ENCODE measurements around the gene CAMTA1.

Gene CAMTA1

GRCh38 chr1:7516929-7517328 is 731.7 kb downstream of the CAMTA1 start:
- no peak for DNase-seq

GRCh38 chr1:7517611-7518330 is 732.5 kb downstream of the CAMTA1 start:
- no peak for DNase-seq

DNA sequence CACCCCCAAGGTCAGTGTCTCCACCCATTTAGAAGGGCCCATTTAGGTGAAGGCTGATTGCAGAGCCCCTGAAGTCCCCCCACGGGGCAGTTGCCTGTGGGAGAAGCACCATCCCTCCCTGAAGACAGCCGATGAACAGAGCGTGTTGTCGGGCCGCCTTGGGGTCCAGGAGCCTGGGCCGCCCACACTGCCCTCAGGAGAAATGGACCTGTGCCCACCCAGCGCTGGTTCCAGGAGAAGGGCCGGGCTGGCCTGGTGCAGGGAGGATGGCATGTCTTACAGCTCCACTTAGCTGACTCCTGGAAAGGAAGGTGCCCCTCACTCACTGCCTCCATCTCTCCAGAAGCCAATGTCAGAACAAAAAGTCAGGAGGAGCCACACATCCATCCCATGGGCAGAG is 733.2 kb downstream of the CAMTA1 start:
- DNase-seq = no peak

DNA sequence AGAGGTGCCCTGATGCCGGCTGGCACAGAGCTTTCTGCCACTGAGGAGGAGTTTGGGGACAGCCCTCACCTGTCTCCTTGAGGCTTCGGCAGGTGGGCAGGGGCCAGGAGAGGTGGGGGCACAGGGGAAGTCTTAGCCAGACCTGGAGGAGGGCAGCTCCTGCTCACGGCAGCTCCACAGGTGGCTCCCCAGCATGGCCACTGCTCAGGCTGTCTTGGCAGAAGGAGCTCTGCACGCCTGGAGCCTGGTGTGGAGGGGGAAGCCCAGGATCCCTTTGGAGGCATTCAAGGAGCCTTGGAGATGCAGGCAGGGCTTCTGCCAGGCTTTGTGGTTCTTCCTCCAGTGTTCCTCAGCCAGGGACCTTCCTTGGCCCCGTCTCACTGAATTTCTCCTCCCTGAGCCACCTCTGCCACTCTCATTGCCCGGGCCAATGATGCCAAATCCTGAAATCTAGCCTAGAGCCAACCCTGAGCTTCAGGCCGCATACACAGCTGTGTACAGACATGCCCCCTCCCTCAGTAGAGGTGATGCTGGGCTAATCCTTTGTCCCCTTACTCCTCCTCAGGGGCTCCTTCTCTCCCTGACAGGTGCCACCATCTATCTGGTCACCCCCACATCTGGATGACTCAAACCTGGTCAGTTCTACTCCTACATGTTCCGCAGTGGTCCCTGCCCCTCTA is 734.1 kb downstream of the CAMTA1 start:
- DNase-seq = no peak

DNA sequence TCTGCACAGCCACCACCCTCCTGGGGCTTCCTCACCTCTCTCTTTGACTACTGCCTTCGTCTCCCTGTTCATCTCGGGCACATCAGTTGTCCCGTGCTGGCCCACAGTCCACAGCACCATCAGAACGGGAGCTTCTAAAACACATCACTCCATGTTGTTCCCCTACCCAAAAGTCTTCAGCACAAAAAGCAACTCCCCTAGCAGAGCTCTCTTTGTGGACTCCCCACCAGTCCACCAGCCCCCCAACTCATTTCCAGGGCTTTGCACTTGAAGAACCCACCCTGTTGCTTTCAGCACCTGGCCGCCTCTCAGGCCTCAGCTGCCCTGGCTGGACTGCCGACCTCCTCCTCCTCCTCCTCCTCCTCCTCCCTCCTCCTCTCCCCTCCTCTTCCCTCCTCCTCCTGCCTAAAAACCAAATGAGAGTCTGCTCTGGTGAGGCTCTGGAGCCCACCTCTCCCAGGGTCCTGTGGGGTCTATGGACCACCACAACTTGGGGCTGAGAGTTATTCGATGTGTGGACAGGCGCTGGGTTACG is 734.7 kb downstream of the CAMTA1 start:
- no peak for DNase-seq

- no peak for DNase-seq
Observed at GRCh38 chr1:7520496-7520895, 735.2 kb downstream of the CAMTA1 start.

DNA sequence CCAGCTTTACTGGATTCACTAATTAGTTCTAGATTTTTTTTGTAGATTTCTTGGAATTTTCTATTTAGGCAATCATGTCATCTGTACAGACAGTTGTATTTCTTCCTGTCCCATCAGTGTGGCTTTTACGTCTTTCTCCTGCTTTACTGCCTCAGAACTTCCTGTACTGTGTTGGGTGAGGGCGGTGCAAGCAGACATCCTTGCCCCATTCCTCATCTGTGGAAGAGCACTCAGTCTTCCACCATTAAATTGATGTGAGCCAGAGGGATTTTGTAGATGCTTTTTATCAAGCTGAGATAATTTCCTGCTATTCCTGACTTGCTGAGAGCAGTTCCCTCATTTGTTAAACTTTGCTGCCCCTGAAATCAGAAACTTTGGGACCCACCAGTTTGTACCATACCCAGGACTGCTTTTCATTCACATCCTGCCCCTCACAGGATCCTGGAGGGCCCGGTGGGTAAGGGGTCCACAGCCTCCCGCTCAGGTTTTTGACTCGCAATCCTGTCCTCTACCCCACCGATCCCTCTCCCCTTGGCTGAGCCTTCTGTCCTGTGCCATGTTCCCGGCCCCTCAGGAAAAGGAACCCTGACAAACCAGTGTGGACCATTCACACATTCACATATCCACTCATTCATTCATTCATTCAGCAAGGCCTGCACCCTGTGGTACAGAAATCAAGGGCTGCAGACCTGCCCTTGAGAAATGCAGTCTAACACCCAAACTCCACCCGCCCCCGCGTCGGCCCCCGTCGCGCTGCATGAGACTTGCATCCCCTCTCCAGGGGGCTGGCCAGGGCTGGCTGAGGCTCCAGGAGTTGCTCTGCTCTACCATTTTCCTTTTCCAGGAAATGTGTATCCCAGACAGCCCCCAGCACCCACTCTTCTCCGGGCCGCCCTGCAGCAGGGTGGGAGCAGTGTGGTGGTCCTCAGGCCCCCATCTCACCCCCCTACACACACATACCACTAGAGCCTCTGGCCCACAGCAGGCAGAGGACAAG is 739.4 kb downstream of the CAMTA1 start:
- no peak for DNase-seq

- no peak for DNase-seq
Observed at GRCh38 chr1:7525338-7526063, 740.2 kb downstream of the CAMTA1 start.

DNA sequence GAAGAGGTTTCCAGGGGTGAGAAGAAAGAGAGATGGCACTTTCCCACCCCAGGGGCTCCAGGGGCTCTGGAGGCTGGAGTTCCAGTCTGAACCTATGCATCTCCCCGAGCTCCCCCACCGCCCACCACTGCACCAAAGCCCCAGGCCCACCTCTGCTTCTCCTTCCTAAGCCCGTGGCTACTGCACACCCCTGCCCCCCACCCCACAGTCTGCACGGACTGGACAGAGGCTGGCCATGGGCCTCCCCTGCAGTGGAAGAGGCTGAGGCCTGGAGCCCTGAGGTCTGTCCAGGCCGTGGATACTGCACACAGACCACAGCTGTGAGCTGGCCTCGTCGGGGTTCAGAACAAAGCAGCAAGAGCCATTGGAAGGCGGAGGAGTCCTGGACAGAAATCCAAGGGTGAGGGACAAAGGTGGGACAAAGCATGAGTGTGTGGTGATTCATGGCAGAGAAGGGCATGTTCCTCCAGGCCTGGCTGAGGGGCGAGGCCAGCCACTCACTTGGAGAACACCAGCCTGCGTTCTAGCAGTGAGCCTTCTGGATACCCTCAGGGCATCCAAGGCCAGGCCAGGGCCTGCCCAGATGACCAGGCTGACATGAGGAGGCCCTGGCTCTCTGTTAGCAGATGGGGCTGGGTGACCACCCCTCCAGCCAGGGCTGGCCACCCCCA is 741.1 kb downstream of the CAMTA1 start:
- DNase-seq = no peak

GRCh38 chr1:7526867-7527732 is 741.8 kb downstream of the CAMTA1 start:
- no peak for DNase-seq

- no peak for DNase-seq
Observed at GRCh38 chr1:7527733-7528045, 742.4 kb downstream of the CAMTA1 start.

DNA sequence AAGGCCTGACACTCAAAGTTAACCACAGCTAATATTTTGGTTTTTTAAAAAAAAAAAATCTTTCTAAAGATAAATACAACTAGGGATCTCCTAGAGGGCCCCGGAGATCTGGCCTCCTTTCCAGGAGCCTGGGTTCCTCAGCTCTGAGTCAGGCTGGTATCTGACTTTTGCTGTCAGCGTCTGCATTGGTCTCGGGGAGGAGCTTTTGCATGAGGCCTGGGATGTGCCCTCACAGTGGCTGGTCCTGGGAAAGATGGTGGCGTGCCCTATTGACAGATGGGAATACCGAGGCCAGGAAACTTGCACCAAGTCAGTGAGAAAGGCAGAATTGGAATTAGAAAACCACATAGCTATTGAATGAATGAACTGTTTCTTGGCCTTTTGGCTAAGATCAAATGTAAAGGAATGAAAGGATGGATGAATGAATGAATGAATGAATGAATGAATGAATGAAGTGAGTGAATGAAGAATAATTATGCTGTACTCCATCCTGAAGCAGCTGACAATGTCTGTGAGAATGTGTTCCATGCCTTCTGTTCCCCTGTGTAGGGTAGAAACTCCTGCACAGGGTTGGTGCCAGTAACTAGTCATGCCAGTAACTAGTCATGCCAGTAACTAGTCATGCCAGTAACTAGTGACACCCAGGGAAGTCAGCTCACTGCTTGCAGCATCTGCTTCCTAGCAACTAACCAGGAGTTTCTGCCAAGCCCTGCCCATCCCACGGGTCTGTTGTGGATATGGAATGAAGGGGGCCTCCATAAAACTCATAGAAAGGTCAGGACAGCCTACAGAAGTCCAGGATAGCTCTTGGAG is 743.3 kb downstream of the CAMTA1 start:
- DNase-seq = no peak

DNA sequence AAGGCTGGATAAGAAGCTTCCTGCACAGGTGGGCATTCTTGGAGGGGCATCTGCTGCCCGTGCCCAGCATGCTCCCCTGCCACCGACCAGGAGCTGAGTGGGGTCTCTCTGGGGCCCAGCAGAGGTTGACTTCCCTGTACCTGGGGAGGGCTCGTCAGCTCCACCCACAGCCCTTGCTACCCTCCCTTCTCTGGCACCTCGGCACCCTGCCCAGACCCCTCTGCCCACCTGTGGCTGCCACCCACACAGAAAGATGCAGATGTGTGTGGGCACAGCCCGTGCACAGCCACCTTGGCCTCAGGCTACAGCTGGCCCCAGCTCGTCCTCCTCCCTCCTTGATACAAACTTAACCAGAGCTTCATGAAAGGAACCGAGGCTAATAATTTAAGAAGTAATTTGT is 744.7 kb downstream of the CAMTA1 start:
- DNase-seq = no peak

- DNase-seq = no peak
Observed at GRCh38 chr1:7531562-7532340, 746.5 kb downstream of the CAMTA1 start.

DNA sequence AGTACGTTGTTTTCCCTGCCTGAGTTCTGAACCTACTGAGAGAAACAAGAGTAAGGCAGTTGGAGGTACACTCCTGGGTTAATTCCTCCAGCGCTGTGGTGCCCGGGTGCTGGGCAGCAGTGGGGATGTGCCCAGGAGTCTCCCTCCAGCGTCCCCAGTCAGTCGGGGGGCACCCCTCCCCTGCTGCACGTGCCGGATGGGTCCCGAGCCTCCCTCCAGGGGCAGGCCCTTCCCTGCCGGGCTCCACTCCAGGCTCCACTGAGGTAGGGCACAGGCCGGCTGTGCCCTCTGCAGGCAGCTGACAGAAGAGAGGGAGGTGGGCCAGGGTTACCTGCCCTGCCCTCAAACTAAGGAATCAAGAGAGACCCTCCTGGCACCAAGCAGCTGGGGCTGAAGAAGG is 747.8 kb downstream of the CAMTA1 start:
- DNase-seq = no peak

DNA sequence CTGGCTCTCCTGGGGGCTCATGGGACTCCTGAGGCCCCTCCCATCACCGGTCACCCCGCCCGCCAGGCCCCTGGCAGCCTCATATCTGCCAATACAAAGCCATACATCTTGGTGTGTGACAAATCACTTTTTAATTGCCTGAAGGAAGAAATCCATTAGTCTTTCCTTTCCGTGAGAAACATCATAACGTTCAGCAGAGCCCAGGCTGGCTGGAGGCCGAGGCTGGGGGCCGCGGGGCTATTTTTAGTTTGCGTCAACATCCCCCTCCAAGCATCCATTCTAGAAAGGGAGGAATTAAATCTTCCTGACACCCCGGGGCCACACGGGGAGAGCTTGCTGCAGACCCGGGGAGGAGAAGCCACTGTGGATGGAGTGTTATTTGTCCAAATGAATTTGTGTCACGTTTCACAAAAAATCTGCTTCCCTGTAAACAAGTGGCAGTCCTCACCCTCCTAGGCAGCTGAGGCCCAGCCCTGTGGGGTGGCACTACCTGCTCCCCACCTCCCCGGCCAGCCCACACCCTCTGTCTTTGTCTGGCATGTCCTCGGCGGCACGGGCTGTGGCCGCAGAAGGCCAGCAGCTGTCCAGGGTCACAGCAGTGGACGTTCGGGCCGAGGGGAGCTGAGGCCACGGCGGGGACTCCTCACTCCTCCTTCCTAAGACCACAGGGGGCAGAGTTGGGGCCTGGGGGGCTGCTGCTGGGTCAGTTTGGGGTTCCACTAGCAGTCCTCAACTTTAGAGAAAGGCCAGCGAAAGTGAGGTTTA is 749.0 kb downstream of the CAMTA1 start:
- no peak for DNase-seq

DNA sequence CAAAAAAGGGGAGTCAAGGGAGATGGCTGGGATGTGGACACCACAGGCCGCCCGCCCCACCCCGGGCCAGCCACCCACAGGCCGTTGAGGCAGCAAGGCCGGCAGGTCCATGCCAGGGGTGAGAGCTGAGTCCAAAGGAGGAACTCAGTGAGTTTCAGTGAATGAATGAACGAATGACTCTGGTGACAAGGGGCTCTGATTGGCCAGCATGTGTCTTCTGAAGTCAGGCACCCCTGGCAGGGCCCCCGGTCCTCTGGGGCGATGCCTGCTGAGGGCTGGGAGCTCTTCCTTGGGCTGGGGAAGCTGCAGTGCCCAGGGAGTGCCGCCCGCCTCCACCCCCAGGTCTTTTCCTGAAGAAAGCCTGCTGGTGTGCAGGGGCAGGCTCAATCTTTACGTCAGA is 749.8 kb downstream of the CAMTA1 start:
- DNase-seq = no peak

Data from NCI-H1930 (cell line).